ENCODE results near the gene ZNF277.
"Not testable (repeated sequence)": the region's sequence is repeated elsewhere in the genome, so short reads cannot be mapped to it uniquely, and the experiment has no call there.

ZNF277 gene

GRCh38 chr7:112211348-112211907 is 4.9 kb downstream of the ZNF277 start:
- DNase-seq (ENCODE audit: low read depth in 2 of 2) = no peak

GRCh38 chr7:112212571-112212970 is 6.1 kb downstream of the ZNF277 start:
- DNase-seq (ENCODE audit: low read depth in 2 of 2) = no peak

DNA sequence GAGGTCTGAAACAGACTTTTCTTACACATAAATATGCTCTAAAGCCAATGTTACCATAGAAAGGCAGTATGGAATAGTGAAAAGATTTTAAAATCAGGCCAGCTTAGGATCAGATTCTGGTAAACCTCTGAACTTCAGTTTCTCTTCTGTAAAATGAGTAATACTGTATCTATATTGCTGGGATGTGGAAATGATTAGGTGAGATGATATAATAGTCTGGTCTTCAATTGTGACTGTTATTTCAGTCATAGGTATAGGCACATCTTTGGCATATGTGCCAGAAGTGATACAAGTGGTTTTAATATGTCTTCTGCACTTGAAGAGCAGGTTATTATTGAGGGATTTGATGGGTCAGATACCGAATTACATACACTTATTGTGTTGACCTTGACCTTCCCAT is 7.2 kb downstream of the ZNF277 start:
- no peak for DNase-seq (ENCODE audit: low read depth in 2 of 2)

DNA sequence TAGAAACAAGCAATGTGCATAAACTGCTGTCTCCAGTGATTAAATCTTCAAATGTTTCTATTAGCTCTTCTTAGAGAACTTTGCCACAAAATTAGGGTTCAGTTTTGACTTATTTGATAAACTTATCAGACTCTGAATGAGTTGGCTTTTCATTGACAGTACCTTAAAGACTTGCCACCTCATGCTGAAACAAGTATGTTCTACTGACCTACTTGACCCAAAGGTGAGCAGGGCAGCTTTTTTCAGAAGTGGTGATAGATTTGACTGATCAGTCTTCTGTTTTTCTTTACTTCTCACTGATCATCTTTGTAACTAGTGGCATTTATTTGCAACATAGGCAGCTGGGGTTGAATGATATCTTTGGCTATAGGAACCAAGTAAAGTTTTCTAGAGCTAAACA is 7.8 kb downstream of the ZNF277 start:
- DNase-seq (ENCODE audit: low read depth in 2 of 2) = no peak

DNA sequence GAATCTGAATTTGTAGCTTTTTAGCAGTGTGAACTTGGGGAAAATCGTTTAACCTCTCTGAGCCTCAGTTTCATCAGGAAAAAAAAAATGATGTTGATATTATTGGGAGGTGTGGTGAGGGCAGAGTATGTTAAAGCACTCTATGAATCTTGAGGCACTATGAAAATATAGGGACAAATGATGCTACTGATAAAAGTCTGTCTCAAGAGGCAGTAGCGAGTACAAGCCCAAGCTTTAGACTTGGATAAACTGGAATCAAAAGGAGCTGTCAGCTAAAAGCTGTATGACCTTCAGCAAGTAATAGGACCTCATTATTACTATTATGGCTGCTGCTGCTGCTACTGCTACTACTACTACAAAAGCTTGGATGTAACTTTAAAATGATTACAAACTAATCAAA is 8.4 kb downstream of the ZNF277 start:
- no peak for DNase-seq (ENCODE audit: low read depth in 2 of 2)

- no peak for DNase-seq (ENCODE audit: low read depth in 2 of 2)
Measured at GRCh38 chr7:112215787-112216186, 9.3 kb downstream of the ZNF277 start.

DNA sequence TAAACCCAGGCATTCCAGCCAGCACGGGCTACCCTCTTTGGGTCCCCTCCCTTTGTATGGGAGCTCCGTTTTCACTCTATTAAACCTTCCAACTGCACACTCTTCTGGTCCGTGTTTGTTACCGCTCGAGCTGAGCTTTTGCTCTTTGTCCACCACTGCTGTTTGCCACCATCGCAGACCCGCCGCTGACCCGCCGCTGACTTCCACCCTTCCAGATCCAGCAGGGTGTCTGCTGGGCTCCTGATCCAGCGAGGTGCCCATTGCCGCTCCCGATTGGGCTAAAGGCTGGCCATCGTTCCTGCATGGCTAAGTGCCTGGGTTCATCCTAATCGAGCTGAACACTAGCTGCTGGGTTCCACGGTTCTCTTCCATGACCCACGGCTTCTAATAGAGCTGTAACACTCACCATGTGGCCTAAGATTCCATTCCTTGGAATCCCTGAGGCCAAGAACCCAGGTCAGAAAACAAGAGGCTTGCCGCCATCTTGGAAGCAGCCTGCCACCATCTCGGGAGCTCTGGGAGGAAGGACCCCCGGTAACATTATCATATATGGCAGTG is 14.5 kb downstream of the ZNF277 start:
- no peak for DNase-seq (ENCODE audit: low read depth in 2 of 2)

- no peak for DNase-seq (ENCODE audit: low read depth in 2 of 2)
Measured at GRCh38 chr7:112223310-112223709, 16.8 kb downstream of the ZNF277 start.

DNA sequence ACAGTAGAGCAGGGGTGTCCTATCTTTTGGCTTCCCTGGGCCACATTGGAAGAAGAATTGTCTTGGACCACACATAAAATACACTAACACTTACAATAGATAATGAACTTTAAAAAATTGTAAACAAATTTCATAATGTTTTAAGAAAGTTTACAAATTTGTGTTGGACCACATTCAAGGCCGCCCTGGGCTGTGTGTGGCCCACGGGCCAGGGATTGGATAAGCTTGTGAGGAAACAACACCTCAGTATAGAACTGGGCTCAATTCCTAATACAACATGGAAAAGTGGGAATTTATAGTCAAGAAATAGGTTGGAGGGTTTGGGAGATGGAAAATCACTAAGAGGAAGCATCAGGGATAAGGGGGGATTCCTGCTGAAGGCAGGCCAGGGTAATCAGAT is 17.7 kb downstream of the ZNF277 start:
- DNase-seq (ENCODE audit: low read depth in 2 of 2) = no peak

GRCh38 chr7:112225006-112225405 is 18.5 kb downstream of the ZNF277 start:
- no peak for DNase-seq (ENCODE audit: low read depth in 2 of 2)

DNA sequence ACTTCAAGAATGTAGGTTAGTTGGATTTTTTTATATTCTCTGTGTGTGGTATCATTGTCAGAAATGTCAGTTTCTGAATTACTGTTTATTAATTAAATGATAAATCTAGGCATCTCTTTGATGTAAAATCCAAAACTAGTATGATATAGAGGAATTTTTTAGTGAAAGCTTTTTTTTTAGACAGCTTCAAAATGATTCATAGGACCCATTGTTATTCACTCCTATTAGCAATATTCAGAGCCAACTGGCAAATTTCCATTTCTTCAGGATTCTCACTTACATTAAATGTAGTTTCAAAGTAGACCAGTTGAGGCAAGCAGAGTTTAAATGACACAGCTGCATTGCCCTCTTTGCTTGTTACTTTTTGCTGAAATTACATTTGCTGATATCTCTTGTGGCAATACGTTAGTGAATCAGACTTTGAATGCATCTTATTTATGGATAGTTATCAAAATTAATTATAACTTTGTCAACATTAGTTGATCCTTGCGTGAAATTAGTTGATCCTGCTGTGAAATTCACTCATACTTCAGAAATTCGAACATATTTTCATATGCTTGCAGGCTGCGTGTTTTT is 20.3 kb downstream of the ZNF277 start:
- DNase-seq (ENCODE audit: low read depth in 2 of 2) = no peak

DNA sequence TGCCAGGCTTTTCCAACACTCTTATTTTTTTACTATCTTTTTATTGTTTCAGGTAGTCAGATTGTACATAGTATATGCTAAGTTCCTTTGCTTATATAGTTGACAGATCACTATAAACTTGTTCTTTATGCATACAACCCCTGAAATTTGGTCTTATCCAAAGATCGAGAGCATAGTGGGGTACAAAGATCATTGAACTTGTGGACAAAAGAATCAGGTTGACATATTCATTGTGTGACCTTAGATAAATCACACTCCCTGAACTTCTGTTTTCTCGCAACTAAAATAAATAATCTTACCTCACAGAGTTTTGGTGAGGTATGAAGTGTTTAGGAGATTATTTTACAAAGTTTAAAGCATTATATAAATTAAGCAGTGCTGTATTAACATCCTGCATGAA is 22.1 kb downstream of the ZNF277 start:
- DNase-seq (ENCODE audit: low read depth in 2 of 2) = no peak

DNA sequence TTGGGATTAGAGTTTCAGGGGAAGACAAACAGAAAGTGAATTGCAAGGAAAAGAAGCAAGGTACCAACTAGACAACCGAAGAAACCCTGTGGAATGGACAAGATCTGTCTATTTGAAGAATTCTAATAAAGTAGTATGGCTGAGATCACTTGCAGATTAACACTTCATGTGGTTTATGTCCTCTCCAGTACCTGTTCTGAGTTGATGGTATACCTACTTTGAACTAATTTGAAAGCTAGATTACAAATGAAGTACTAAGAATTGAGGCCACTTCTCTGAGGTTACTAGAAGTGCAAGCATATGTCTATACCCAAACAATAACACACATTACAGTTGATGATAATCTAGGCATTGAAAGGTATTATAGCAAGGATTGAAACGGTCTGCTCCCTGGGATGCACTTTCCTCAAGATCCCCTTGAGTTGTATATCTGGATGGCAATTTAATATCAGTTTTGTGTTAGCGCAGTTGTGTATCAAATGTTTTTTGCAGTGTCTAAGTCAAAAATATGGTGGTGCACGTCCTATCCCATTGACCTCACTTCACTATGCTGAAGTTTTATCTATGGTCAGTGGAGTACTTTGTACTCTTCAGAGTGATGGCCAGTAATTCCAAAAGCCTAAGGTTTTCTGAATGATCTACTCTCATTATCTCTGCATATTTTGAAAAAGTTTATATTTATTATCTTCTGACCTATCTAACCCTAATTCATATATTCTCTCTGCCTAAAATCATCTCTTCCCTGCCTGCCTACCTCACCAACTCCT is 25.9 kb downstream of the ZNF277 start:
- DNase-seq (ENCODE audit: low read depth in 2 of 2) = no peak

- DNase-seq (ENCODE audit: low read depth in 2 of 2) = no peak
Measured at GRCh38 chr7:112233048-112233697, 26.7 kb downstream of the ZNF277 start.

DNA sequence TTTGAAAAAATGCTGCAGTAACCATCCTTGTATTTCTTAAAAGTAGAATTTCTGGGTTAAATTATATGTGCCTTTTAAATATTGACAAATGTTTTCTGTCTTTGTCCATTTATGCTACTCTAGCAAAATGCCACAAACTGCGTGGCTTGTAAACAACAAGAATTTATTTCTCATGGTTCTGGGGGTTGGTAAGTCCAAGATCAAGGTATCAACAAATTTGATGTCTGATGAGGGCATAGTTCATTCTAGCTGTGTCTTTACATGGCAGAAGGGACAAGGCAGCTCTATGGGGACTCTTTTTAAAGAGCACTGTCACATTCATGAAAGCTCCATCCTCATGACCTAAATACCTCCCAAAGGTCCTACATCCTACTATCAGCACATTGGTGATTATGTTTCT is 27.7 kb downstream of the ZNF277 start:
- DNase-seq (ENCODE audit: low read depth in 2 of 2) = no peak

- DNase-seq (ENCODE audit: low read depth in 2 of 2) = no peak
Measured at GRCh38 chr7:112236597-112236996, 30.1 kb downstream of the ZNF277 start.

GRCh38 chr7:112238330-112238729 is 31.8 kb downstream of the ZNF277 start:
- no peak for DNase-seq (ENCODE audit: low read depth in 2 of 2)

DNA sequence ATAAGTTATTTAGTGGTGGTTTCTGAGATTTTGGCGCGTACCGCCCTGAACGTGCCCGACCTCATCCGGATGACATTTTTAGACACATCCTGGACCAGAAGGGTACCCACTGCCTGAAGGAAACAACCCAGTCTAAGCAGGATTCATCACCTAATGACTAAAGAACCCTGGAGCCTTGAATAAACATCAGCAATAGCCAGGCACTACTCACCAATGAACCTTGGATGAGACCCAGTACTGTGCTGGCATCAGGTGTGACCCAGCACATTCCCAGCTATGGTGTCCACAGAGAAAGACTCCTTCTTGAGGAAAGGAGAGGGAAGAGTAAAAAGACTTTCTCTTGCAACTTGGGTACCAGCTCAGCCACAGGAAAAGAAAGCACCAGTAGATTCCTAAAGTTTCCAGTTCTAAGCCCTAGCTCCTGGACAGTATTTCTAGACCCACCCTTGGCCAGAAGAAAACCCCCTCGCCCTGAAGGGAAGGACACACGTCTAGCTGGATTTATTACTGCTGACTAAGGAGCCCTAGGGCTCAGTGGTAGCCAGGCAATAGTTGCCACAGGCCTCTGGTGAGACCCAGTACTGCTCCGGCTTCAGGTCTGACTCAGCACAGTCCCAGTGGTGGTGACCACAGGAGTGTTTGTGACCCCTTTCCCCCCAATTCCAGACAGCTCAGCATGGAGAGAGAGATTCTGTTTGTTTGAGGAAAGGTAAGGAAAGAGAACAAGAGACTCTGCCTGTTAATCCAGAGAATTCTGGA is 32.5 kb downstream of the ZNF277 start:
- no peak for DNase-seq (ENCODE audit: low read depth in 2 of 2)

DNA sequence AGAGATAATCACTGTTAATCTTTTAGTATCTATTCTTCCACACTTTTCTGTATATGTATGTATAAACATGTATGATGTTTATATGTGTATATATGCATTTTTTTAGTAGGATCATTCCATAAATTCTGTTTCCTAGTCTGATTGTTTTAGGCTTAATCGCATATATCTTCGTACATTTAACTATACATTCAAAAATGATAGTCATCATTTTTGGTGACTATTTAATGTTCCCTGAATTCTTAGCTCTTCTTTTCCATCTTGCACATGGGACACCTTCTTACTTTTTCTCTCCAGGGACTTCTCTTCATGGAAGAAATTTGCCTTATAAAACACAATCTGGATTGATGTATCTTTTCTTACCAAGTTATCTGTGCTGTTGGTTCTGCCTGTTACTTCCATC is 42.1 kb downstream of the ZNF277 start:
- DNase-seq (ENCODE audit: low read depth in 2 of 2) = no peak

- not testable (repeated sequence) for DNase-seq (ENCODE audit: low read depth in 2 of 2)
Measured at GRCh38 chr7:112249967-112250366, 43.5 kb downstream of the ZNF277 start.

DNA sequence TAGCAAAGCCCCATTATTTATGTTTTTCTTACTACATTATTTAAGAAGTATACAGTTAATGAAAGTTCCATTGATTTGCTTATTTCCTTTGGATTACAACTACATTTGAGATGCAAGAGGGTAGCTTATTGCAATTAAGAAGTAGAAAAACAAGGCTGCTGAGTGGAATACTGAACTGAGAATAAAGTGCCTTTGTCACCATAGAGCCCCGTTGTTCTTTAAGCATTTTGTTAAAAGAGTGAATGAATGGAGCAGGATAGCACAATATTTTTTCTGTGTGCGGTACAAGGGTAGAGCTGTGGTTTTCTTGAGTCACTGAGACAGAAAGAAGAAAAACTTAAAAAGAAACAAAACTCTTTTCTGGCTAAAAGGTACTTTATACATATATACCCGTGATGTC is 45.6 kb downstream of the ZNF277 start:
- no peak for DNase-seq (ENCODE audit: low read depth in 2 of 2)

DNA sequence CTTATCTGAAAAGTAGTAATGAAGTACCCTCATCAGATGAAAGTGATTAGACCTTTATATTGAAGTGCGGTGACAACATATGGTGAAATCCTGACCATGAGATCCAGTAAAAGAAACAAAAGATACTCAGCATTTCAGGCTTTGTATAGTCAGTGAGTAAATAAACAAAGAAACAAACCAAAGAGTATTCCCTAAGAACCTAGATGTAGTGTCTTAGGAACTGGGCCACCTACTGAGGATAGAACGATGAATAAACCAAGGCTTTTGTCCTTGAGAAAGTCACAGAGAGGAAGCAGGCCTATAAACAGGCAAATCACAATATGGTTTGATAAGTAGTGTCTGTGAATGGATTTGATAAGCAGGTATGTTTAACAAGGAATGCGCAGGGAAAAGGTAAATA is 46.2 kb downstream of the ZNF277 start:
- no peak for DNase-seq (ENCODE audit: low read depth in 2 of 2)

All from stimulated activated CD4-positive, alpha-beta T cell treated with anti-CD3 and anti-CD28 coated beads, Interleukin-1b, Interleukin-23, amount 100 ng/mL, for 4 hours (primary cell).